BLaER1 (cell line): ENCODE measurements around the gene MTNR1B.

ENCODE experiments used
- H3K27ac ChIP-seq: shearing (Covaris generic); formaldehyde crosslinking; 2 replicates; pipeline ENCODE4 v1.8.1; 2022
- H3K27me3 ChIP-seq: shearing (Covaris generic); formaldehyde crosslinking; 2 replicates; pipeline ENCODE4 v1.8.1; 2022
- H3K36me3 ChIP-seq: shearing (Covaris generic); formaldehyde crosslinking; 2 replicates; pipeline ENCODE4 v1.8.1; 2022
- H3K4me1 ChIP-seq: shearing (Covaris generic); formaldehyde crosslinking; 2 replicates; pipeline ENCODE4 v1.8.1; 2022
- H3K4me2 ChIP-seq: shearing (Covaris generic); formaldehyde crosslinking; 2 replicates; pipeline ENCODE4 v1.8.1; 2022
- H3K4me3 ChIP-seq: shearing (Covaris generic); formaldehyde crosslinking; 2 replicates; pipeline ENCODE4 v1.8.1; 2022
- H3K9ac ChIP-seq: shearing (Covaris generic); formaldehyde crosslinking; 2 replicates; pipeline ENCODE4 v1.8.1; 2022
- H3K9me3 ChIP-seq: shearing (Covaris generic); formaldehyde crosslinking; 2 replicates; pipeline ENCODE4 v1.8.1; 2022
- H4K20me1 ChIP-seq: shearing (Covaris generic); formaldehyde crosslinking; 2 replicates; pipeline ENCODE4 v1.8.1; 2022
- Cebpa-rat ChIP-seq: shearing (Covaris generic); IDR thresholded peaks from 2 replicates; pipeline ENCODE4 v1.8.1; 2022

MTNR1B gene

DNA sequence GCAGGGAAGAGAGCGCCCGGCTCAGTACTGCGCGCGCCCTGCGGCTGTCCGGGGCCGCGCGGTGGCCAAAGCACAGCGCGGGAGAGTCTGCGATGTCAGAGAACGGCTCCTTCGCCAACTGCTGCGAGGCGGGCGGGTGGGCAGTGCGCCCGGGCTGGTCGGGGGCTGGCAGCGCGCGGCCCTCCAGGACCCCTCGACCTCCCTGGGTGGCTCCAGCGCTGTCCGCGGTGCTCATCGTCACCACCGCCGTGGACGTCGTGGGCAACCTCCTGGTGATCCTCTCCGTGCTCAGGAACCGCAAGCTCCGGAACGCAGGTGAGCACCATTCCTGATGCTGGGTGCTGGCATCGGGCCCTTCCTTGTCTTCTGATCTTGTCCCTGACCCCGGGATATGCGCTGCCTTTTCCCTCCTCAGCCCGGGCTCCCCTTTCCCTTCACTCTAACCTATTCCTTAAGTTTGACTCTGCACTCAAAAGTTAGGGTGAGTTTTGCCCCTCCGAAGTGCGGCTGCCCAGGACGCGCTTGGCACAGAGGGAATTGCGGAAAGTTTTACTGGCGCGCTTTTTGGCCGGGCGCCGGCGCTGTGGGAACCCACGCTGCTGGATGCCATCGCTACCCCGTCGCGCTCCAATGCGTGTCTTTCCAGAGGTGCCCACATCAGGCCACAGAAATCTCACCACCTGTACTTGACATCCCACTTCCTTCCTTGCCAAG, at the start of gene MTNR1B:
MTNR1B (plus strand) TSS at position 18 of the 714 bp plus-strand sequence; CDS start at position 93, 75 bp downstream.
- no peak within 1 kb of the TSS for H3K27ac ChIP-seq
- H3K36me3 ChIP-seq, result no peaks in the 10 kb centered on the region
- H3K9ac ChIP-seq, result no peak within 1 kb of the TSS
- H4K20me1 ChIP-seq, result no peaks in the 10 kb centered on the region
- peaks cover 7% of the 10 kb centered on the region; the same call in 1 of the 2 replicates for H3K9me3 ChIP-seq
- H3K27me3 ChIP-seq, result no peaks in the 10 kb centered on the region
- TF ChIP-seq Cebpa-rat, result no peak
- no peak within 1 kb of the TSS for H3K4me3 ChIP-seq
- H3K4me1 ChIP-seq, result no peaks in the 10 kb centered on the region
- no peak within 1 kb of the TSS for H3K4me2 ChIP-seq

DNA sequence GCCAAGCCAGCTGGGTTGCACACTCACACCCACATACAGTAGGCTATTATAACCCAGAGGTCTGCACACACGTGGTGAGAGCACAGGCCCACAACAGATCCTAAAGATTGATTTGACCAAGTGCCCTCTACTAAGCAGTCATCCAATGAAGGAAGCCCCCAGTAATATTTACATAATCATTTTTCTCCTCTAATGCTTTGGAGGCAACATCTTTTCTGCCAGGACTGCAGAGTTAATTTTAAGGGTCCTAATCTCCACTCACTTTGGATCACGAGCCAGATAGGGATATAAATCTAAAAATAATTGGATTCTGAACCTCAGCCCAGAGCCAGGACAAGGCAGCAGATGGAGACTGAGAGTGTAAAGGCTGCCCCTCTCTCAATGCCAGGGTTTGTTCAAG, 49.1 kb upstream of the MTNR1B start:
- Histone ChIP-seq H3K4me2 (no peak overlapping the region), H3K9ac (no peak overlapping the region), H3K4me1 (peaks cover 5% of the 10 kb centered on the region; the same call in 1 of the 2 replicates), H3K4me3 (no peak overlapping the region), H3K27me3 (no peaks in the 10 kb centered on the region), H3K36me3 (no peaks in the 10 kb centered on the region), H3K27ac (no peak overlapping the region), H3K9me3 (peaks cover 27% of the 10 kb centered on the region), H4K20me1 (no peaks in the 10 kb centered on the region)
- TF ChIP-seq Cebpa-rat, result no peak

DNA sequence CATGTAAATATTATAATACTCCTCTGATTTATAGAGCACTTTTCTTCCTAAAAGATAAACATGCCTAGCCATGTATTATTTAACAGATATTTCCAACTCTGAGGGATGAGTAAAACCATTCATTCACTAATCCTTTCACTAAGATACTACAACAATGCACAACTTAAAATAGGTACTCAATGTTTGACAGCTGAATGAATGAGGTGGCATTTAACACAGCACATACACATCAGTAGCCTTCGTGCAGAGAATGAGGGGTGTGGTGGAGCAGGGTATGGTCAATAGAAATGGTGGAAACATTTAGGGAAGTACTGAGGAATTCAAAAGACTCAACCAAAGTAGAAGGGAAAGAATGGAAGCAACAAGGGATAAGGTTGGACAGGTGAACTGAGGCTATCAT, 46.7 kb upstream of the MTNR1B start:
- Histone ChIP-seq H3K27me3 (no peaks in the 10 kb centered on the region), H3K27ac (no peak overlapping the region), H4K20me1 (no peaks in the 10 kb centered on the region), H3K9ac (no peak overlapping the region), H3K4me2 (no peak overlapping the region), H3K36me3 (no peaks in the 10 kb centered on the region), H3K4me1 (peaks cover 5% of the 10 kb centered on the region; the same call in 1 of the 2 replicates), H3K4me3 (no peak overlapping the region), H3K9me3 (peaks cover 44% of the 10 kb centered on the region)
- TF ChIP-seq Cebpa-rat, result no peak

DNA sequence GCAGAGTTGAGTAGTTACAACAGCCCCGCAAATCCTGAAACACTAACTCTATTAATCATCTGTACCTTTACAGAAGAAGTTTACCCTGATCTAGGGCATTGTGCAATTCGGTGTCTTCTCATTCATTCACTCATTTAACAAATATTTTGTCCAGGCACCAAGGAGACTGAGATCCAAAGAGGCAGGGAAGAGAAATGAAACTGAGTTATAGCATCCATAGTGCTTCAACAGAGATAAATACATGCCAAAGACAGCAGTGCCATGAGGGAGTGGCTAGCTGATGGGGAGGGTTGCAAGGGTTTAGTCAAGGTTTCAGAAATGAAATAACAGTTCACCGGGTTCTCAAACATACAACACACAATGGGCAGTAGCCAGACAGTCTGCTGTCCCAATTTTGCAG, 40.2 kb upstream of the MTNR1B start:
- Histone ChIP-seq H4K20me1 (no peaks in the 10 kb centered on the region), H3K27ac (no peak overlapping the region), H3K4me1 (peaks cover 2% of the 10 kb centered on the region; the same call in 1 of the 2 replicates)

DNA sequence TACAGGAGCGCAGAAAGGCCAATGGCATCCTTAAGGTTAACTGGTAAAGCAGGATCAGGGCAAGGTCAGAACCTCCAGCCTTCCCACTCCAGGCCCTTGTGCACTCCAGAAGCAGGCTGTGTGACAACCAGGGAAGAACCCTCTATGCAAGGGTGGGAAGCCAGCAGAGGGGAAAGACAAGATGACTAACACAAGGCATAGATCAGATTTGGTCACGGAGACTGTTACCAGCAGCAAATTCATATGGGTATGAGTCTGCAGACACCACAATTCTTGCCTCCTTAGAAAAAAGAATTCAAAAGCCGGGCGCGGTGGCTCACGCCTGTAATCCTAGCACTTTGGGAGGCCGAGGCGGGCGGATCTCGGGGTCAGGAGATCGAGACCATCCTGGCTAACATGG, 39.8 kb upstream of the MTNR1B start:
- Histone ChIP-seq H3K9me3 (peaks cover 32% of the 10 kb centered on the region), H3K4me1 (no peaks in the 10 kb centered on the region), H3K36me3 (no peaks in the 10 kb centered on the region), H4K20me1 (no peaks in the 10 kb centered on the region), H3K4me2 (no peak overlapping the region), H3K27me3 (no peaks in the 10 kb centered on the region), H3K9ac (no peak overlapping the region), H3K27ac (no peak overlapping the region), H3K4me3 (no peak overlapping the region)
- TF ChIP-seq Cebpa-rat, result no peak

More for the DNA sequence above, 40.2 kb upstream of the MTNR1B start:
- H3K27me3 ChIP-seq, result no peaks in the 10 kb centered on the region
- H3K9me3 ChIP-seq, result peaks cover 36% of the 10 kb centered on the region
- TF ChIP-seq Cebpa-rat, result no peak
- no peaks in the 10 kb centered on the region for H3K36me3 ChIP-seq
- H3K9ac ChIP-seq, result no peak overlapping the region
- no peak overlapping the region for H3K4me3 ChIP-seq
- no peak overlapping the region for H3K4me2 ChIP-seq

DNA sequence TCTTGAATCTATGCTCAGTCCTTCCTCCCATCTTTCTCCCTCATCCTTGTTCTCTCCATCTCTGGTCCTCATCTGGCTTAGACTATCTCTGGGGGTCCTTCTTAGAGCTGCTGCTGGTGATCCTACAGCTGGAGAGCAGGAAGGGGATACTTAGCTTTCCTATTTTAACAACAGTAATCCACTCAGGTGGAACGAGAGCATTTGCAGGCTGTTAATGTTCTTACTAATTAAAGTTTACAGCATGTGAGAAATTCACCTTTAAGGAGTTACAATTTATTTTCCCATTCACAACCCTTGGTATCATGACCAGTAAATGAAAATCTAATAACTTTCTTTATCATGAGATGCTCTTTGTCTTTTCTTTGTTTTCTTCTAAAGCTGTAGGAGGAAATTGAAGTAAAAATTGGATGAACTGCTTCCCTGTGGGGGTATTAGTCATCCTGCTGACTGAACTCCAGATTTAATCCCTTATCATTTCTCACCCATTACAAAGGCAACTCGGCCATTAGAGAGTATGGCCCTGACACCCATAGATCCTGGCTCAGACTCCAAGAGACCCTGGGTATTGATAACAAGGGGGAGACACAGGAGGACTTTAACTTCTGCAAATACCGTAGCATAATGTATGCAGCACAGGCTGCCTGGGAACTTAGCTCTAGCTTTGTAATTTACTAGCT, 37.6 kb upstream of the MTNR1B start:
- TF ChIP-seq Cebpa-rat, result no peak
- H3K4me3 ChIP-seq, result no peak overlapping the region
- no peaks in the 10 kb centered on the region for H3K4me1 ChIP-seq
- H3K4me2 ChIP-seq, result no peak overlapping the region
- no peak overlapping the region for H3K9ac ChIP-seq
- H3K27me3 ChIP-seq, result no peaks in the 10 kb centered on the region
- H4K20me1 ChIP-seq, result no peaks in the 10 kb centered on the region
- peaks cover 9% of the 10 kb centered on the region for H3K9me3 ChIP-seq
- H3K36me3 ChIP-seq, result no peaks in the 10 kb centered on the region
- H3K27ac ChIP-seq, result no peak overlapping the region

DNA sequence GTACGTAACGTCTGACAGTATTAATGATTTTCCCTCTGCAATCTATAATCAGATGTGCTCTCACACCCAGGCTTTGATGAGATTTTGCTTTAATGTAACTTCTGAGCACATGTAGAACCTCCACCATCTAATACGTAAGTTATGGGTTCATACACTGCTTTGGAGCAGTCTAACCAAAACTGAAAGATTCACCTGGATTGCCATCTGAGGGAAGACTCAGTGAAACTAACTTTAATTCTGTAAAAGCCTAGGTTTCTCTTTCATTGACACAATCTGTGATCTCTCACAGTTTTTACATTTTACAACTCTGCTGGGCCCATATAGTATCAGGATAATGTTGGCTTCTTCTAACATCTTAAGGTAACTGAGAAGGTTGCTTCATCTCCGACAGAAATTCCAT, 30.1 kb upstream of the MTNR1B start:
- no peak overlapping the region for H3K4me2 ChIP-seq
- H3K9ac ChIP-seq, result no peak overlapping the region
- TF ChIP-seq Cebpa-rat, result no peak
- no peak overlapping the region for H3K27ac ChIP-seq
- no peaks in the 10 kb centered on the region; the same call in 1 of the 2 replicates for H3K9me3 ChIP-seq
- H3K4me1 ChIP-seq, result no peaks in the 10 kb centered on the region
- no peaks in the 10 kb centered on the region for H3K27me3 ChIP-seq
- H3K4me3 ChIP-seq, result no peak overlapping the region
- no peaks in the 10 kb centered on the region for H3K36me3 ChIP-seq
- H4K20me1 ChIP-seq, result no peaks in the 10 kb centered on the region

DNA sequence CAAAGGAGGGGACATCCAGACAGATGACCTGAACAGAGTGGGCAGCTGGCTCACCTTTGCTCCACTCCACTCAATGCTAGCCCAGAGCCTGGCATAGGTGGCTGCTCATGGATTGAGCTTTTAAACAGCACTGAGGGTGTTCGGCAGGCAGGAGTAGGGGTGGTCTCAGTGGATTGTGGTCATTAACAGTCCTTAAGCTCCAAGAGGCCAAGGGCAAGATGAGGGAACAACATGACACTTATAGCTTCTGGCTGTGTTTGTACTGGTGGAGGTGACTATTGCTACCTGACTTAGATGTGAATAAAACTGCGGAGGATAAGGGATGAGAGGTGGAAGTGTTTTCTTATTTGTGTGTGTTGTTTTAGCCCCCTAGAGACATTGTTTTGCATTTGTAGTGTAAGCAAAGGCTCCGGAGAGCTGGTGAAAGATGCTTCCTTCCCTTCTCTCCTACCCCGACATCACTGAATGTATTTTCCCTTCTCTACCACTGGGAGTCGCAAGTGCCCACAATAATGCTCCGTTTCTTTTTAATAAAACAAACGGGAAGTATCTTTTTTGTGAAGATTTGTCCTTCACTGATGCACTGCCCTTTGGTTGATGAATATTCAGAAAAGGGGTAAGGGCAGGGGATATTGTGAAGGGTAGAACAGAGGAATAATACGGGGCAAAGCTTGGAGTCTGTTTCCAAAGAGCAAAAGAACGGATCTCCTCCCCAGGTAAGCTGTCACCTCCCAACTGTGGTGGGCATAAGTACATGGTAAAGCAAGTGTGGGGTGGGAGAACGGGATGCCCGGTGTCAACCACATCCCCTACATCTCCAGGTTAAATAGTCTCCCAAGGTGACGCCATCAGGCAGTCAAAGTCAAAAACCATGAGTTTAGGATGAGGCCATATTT, 27.5 kb upstream of the MTNR1B start:
- H3K36me3 ChIP-seq, result no peaks in the 10 kb centered on the region
- no peaks in the 10 kb centered on the region for H3K4me1 ChIP-seq
- no peak overlapping the region for H3K4me2 ChIP-seq
- no peak overlapping the region for H3K4me3 ChIP-seq
- H3K9ac ChIP-seq, result no peak overlapping the region
- H4K20me1 ChIP-seq, result no peaks in the 10 kb centered on the region
- no peaks in the 10 kb centered on the region for H3K27me3 ChIP-seq
- no peaks in the 10 kb centered on the region; the same call in 1 of the 2 replicates for H3K9me3 ChIP-seq
- TF ChIP-seq Cebpa-rat, result no peak
- no peak overlapping the region for H3K27ac ChIP-seq

DNA sequence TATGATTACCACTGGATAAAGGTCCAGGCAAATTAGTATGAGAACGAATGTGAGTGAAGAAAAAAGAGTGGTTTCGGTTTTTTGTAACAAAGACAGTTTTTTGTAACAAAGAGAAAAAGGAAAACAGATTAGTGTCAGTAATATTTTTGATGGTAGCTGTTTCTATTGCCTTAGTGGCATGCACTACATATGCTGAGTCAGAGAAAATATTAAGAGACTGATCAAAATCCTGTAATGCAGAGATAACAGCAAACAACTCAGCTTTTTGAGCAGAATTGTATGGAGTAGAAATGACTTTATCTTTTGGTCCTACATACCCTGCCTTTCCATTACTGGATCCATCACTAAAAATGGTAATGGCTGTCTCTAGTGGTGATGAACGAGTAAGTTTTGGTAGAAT, 22.7 kb upstream of the MTNR1B start:
- H3K4me1 ChIP-seq, result no peaks in the 10 kb centered on the region
- no peak overlapping the region for H3K4me2 ChIP-seq
- H3K9me3 ChIP-seq, result peaks cover 26% of the 10 kb centered on the region
- no peaks in the 10 kb centered on the region for H4K20me1 ChIP-seq
- no peak overlapping the region for H3K9ac ChIP-seq
- H3K27ac ChIP-seq, result no peak overlapping the region
- no peaks in the 10 kb centered on the region for H3K27me3 ChIP-seq
- H3K36me3 ChIP-seq, result no peaks in the 10 kb centered on the region
- H3K4me3 ChIP-seq, result no peak overlapping the region
- TF ChIP-seq Cebpa-rat, result no peak
